Endothelial cell of umbilical vein (primary cell): Measurements from ENCODE around the gene TTLL5.

Experiments
- CTCF ChIP-seq, 2 donors: IDR thresholded peaks; 1 replicate in 1 of 2; 2 replicates in 1 of 2; pipeline ENCODE4 v1.5.1; 2011; ENCODE audit warnings: low read length in 2 of 2, mild to moderate bottlenecking in 2 of 2, moderate library complexity in 2 of 2, control low read depth in 1 of 2, inconsistent platforms in 1 of 2, low read depth in 1 of 2; ENCODE audit not compliant: insufficient read depth in 1 of 2; ENCODE audit errors: extremely low read depth in 1 of 2
- EZH2 ChIP-seq: IDR thresholded peaks from 2 replicates; pipeline ENCODE4 v1.6.1; 2012; ENCODE audit warnings: borderline replicate concordance, low read depth, mild to moderate bottlenecking, moderate library complexity, low read length, inconsistent platforms; ENCODE audit not compliant: severe bottlenecking
- POLR2AphosphoS5 ChIP-seq: IDR thresholded peaks from 2 replicates; pipeline ENCODE4 v1.6.1; 2012; ENCODE audit warnings: low read depth, mild to moderate bottlenecking, control low read depth, low read length, moderate library complexity; ENCODE audit not compliant: insufficient read depth

- TF ChIP-seq CTCF (IDR thresholded peaks at IDR 0.05; ENCODE audit: extremely low read depth in 1 of 2, insufficient read depth in 1 of 2, low read depth in 1 of 2, low read length in 2 of 2) (no peak), POLR2AphosphoS5 (no peak), EZH2 (no peak)
These were observed 309.9 kb downstream of the TTLL5 start for GRCh38 chr14:75970989-75971388.
